ENCODE data around the gene AFF2. TPM values are rescaled to one million over a fixed set of nuclear protein-coding genes. Genes with fewer than 3 reads are reported as not detected.

The AFF2 gene
- 36.0 TPM for total RNA-seq

GRCh38 chrX:148500423-148501385 lies at the start of gene AFF2:
AFF2 (plus strand) TSS chrX:148500617; CDS start chrX:148501098, 481 bp downstream.
- DNase-seq (ENCODE audit: low spot score) = no peak

GRCh38 chrX:148457279-148457678 lies 43.1 kb upstream of the AFF2 start:
- no peak for DNase-seq (ENCODE audit: low spot score)

GRCh38 chrX:148459343-148459742 lies 41.1 kb upstream of the AFF2 start:
- DNase-seq (ENCODE audit: low spot score) = no peak

GRCh38 chrX:148466292-148466691 lies 34.1 kb upstream of the AFF2 start:
- no peak for DNase-seq (ENCODE audit: low spot score)

- DNase-seq (ENCODE audit: low spot score) = no peak
Measured at GRCh38 chrX:148470324-148470723, 30.1 kb upstream of the AFF2 start.

- no peak for DNase-seq (ENCODE audit: low spot score)
Measured at GRCh38 chrX:148474030-148474429, 26.4 kb upstream of the AFF2 start.

GRCh38 chrX:148492057-148492456 lies 8.4 kb upstream of the AFF2 start:
- DNase-seq (ENCODE audit: low spot score) = no peak

- no peak for DNase-seq (ENCODE audit: low spot score)
Measured at GRCh38 chrX:148495176-148495575, 5.2 kb upstream of the AFF2 start.

GRCh38 chrX:148498067-148498466 lies 2.4 kb upstream of the AFF2 start:
- no peak for DNase-seq (ENCODE audit: low spot score)

- DNase-seq (ENCODE audit: low spot score) = no peak
Measured at GRCh38 chrX:148499638-148500422, 587 bp upstream of the AFF2 start.

- no peak for DNase-seq (ENCODE audit: low spot score)
Measured at GRCh38 chrX:148501386-148502066, 1.1 kb downstream of the AFF2 start.

- no peak for DNase-seq (ENCODE audit: low spot score)
Measured at GRCh38 chrX:148504506-148504905, 4.1 kb downstream of the AFF2 start.

- no peak for DNase-seq (ENCODE audit: low spot score)
Measured at GRCh38 chrX:148507418-148507817, 7.0 kb downstream of the AFF2 start.

- no peak for DNase-seq (ENCODE audit: low spot score)
Measured at GRCh38 chrX:148512453-148512852, 12.0 kb downstream of the AFF2 start.

GRCh38 chrX:148513661-148514060 lies 13.2 kb downstream of the AFF2 start:
- no peak for DNase-seq (ENCODE audit: low spot score)

- no peak for DNase-seq (ENCODE audit: low spot score)
Measured at GRCh38 chrX:148517176-148517575, 16.8 kb downstream of the AFF2 start.

- no peak for DNase-seq (ENCODE audit: low spot score)
Measured at GRCh38 chrX:148522006-148522405, 21.6 kb downstream of the AFF2 start.

- no peak for DNase-seq (ENCODE audit: low spot score)
Measured at GRCh38 chrX:148523303-148524080, 23.1 kb downstream of the AFF2 start.

- DNase-seq (ENCODE audit: low spot score) = no peak
Measured at GRCh38 chrX:148530464-148531077, 30.2 kb downstream of the AFF2 start.

GRCh38 chrX:148534291-148534690 lies 33.9 kb downstream of the AFF2 start:
- DNase-seq (ENCODE audit: low spot score) = no peak

GRCh38 chrX:148535639-148536038 lies 35.2 kb downstream of the AFF2 start:
- no peak for DNase-seq (ENCODE audit: low spot score)
